ENCODE measurements around the gene CCDC185.
"Not testable (repeated sequence)": the region's sequence is repeated elsewhere in the genome, so short reads cannot be mapped to it uniquely, and the experiment has no call there.

CCDC185 gene

DNA sequence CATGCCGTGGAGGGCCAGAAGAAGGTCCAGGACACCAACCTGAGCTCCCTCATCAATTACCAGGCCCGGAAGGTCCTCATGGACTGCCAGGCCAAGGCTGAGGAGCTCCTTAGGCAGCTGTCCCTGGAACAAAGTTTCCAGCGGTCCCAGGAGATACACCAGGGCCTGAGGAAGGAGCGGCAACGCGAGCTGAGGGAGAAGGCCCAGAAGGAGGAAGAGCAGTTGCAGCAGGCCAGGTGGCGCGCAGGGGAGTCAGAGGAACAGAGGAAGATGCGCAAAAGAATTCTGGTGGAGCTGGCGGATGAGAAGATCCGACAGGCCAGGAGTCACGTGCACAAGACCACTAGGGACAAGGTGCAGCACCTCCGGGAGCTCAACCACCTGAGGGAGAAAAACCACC is 1.5 kb downstream of the CCDC185 start:
- no peak for ATAC-seq

DNA sequence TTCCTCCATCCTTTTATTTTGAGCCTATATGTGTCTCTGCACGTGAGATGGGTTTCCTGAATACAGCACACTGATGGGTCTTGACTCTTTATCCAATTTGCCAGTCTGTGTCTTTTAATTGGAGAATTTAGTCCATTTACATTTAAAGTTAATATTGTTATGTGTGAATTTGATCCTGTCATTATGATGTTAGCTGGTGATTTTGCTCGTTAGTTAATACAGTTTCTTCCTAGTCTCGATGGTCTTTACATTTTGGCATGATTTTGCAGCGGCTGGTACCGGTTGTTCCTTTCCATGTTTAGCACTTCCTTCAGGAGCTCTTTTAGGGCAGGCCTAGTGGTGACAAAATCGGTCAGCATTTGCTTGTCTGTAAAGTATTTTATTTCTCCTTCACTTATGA is 6.2 kb downstream of the CCDC185 start:
- ATAC-seq = not testable (repeated sequence)

More for the DNA sequence above, 1.5 kb downstream of the CCDC185 start:
- TF ChIP-seq, protein P1, sequence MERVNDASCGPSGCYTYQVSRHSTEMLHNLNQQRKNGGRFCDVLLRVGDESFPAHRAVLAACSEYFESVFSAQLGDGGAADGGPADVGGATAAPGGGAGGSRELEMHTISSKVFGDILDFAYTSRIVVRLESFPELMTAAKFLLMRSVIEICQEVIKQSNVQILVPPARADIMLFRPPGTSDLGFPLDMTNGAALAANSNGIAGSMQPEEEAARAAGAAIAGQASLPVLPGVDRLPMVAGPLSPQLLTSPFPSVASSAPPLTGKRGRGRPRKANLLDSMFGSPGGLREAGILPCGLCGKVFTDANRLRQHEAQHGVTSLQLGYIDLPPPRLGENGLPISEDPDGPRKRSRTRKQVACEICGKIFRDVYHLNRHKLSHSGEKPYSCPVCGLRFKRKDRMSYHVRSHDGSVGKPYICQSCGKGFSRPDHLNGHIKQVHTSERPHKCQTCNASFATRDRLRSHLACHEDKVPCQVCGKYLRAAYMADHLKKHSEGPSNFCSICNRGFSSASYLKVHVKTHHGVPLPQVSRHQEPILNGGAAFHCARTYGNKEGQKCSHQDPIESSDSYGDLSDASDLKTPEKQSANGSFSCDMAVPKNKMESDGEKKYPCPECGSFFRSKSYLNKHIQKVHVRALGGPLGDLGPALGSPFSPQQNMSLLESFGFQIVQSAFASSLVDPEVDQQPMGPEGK (CRISPR knock-in tag; IDR thresholded peaks at IDR 0.05; ENCODE audit: borderline replicate concordance) = no peak
- TF ChIP-seq CSDC2 (CRISPR knock-in tag; IDR thresholded peaks at IDR 0.05) (no peak), ZFP30 (CRISPR knock-in tag; IDR thresholded peaks at IDR 0.05) (no peak), BACH2 (CRISPR knock-in tag; IDR thresholded peaks at IDR 0.05; ENCODE audit: borderline replicate concordance) (no peak), GLIS3 (CRISPR knock-in tag; IDR thresholded peaks at IDR 0.05) (no peak), ESRRG (CRISPR knock-in tag; IDR thresholded peaks at IDR 0.05) (no peak), ARNTL (CRISPR knock-in tag; IDR thresholded peaks at IDR 0.05; ENCODE audit: borderline replicate concordance, low read depth) (no peak), RARB (CRISPR knock-in tag; IDR thresholded peaks at IDR 0.05) (no peak), PPARA (CRISPR knock-in tag; IDR thresholded peaks at IDR 0.05; ENCODE audit: borderline replicate concordance) (no peak), SNAI2 (CRISPR knock-in tag; IDR thresholded peaks at IDR 0.05) (no peak), ZNF8 (CRISPR knock-in tag; IDR thresholded peaks at IDR 0.05) (no peak), ISL1 (CRISPR knock-in tag; IDR thresholded peaks at IDR 0.05) (no peak), ZNF70 (CRISPR knock-in tag; IDR thresholded peaks at IDR 0.05) (no peak), ZFP3 (CRISPR knock-in tag; IDR thresholded peaks at IDR 0.05) (no peak), ZNF565 (CRISPR knock-in tag; conservative IDR thresholded peaks at IDR 0.05; ENCODE audit: low read depth) (no peak), TCF4 (CRISPR knock-in tag; IDR thresholded peaks at IDR 0.05; ENCODE audit: borderline replicate concordance) (no peak)
- TF ChIP-seq, protein P2, sequence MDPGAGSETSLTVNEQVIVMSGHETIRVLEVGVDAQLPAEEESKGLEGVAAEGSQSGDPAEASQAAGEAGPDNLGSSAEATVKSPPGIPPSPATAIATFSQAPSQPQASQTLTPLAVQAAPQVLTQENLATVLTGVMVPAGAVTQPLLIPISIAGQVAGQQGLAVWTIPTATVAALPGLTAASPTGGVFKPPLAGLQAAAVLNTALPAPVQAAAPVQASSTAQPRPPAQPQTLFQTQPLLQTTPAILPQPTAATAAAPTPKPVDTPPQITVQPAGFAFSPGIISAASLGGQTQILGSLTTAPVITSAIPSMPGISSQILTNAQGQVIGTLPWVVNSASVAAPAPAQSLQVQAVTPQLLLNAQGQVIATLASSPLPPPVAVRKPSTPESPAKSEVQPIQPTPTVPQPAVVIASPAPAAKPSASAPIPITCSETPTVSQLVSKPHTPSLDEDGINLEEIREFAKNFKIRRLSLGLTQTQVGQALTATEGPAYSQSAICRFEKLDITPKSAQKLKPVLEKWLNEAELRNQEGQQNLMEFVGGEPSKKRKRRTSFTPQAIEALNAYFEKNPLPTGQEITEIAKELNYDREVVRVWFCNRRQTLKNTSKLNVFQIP (CRISPR knock-in tag; IDR thresholded peaks at IDR 0.05; ENCODE audit: borderline replicate concordance, low read depth) = no peak
- TF ChIP-seq, protein P3, sequence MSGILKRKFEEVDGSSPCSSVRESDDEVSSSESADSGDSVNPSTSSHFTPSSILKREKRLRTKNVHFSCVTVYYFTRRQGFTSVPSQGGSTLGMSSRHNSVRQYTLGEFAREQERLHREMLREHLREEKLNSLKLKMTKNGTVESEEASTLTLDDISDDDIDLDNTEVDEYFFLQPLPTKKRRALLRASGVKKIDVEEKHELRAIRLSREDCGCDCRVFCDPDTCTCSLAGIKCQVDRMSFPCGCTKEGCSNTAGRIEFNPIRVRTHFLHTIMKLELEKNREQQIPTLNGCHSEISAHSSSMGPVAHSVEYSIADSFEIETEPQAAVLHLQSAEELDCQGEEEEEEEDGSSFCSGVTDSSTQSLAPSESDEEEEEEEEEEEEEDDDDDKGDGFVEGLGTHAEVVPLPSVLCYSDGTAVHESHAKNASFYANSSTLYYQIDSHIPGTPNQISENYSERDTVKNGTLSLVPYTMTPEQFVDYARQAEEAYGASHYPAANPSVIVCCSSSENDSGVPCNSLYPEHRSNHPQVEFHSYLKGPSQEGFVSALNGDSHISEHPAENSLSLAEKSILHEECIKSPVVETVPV (CRISPR knock-in tag; IDR thresholded peaks at IDR 0.05) = no peak
- TF ChIP-seq, protein P4, sequence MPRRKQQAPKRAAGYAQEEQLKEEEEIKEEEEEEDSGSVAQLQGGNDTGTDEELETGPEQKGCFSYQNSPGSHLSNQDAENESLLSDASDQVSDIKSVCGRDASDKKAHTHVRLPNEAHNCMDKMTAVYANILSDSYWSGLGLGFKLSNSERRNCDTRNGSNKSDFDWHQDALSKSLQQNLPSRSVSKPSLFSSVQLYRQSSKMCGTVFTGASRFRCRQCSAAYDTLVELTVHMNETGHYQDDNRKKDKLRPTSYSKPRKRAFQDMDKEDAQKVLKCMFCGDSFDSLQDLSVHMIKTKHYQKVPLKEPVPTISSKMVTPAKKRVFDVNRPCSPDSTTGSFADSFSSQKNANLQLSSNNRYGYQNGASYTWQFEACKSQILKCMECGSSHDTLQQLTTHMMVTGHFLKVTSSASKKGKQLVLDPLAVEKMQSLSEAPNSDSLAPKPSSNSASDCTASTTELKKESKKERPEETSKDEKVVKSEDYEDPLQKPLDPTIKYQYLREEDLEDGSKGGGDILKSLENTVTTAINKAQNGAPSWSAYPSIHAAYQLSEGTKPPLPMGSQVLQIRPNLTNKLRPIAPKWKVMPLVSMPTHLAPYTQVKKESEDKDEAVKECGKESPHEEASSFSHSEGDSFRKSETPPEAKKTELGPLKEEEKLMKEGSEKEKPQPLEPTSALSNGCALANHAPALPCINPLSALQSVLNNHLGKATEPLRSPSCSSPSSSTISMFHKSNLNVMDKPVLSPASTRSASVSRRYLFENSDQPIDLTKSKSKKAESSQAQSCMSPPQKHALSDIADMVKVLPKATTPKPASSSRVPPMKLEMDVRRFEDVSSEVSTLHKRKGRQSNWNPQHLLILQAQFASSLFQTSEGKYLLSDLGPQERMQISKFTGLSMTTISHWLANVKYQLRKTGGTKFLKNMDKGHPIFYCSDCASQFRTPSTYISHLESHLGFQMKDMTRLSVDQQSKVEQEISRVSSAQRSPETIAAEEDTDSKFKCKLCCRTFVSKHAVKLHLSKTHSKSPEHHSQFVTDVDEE (CRISPR knock-in tag; IDR thresholded peaks at IDR 0.05) = no peak
- TF ChIP-seq, protein P5, sequence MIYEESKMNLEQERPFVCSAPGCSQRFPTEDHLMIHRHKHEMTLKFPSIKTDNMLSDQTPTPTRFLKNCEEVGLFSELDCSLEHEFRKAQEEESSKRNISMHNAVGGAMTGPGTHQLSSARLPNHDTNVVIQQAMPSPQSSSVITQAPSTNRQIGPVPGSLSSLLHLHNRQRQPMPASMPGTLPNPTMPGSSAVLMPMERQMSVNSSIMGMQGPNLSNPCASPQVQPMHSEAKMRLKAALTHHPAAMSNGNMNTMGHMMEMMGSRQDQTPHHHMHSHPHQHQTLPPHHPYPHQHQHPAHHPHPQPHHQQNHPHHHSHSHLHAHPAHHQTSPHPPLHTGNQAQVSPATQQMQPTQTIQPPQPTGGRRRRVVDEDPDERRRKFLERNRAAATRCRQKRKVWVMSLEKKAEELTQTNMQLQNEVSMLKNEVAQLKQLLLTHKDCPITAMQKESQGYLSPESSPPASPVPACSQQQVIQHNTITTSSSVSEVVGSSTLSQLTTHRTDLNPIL (CRISPR knock-in tag; IDR thresholded peaks at IDR 0.05; ENCODE audit: low read depth) = no peak

DNA sequence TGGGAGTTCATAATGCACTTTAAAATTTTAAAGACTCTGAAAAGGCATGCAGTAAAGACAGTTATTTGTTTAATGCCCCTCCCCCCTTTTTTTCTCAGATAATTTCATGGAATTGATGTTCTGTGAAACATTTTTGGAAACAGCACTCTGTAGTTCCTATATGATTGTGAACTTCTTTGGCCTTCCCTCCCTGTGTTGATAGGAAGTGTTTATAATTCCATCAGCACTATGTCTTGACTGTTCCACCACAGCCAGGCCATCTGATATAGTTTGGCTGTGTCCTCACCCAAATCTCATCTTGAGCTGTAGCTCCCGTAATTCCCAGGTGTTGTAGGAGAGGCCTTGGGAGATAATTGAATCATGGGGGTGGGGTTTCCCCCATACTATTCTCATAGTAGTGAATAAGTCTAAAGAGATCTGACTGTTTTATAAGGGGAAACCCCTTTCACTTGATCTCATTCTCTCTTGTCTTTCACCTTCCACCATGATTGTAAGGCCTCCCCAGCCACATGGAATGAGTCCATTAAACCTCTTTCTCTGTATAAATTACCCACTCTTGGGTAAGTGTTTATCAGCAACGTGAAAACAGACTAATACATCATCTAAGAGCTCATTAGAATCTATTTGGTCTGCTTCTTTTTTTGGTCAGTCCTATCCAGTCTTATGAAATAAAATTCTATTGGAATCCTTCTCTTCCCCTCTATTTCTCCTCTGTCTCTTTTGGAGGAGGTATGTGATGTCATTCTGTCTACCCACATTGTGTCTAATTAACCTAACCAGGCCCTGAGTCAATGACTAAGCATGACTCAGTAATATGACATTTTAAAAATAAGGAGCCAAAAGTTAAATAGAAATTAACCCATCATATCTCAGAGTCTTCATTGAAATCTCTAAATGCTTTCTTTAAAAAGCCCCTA is 8.9 kb downstream of the CCDC185 start:
- ATAC-seq = peak; percentile 44; the same call in 2 of the 3 replicates
- TF ChIP-seq OSR1 (CRISPR knock-in tag; IDR thresholded peaks at IDR 0.05) = no peak
- TF ChIP-seq, protein P2 (CRISPR knock-in tag; IDR thresholded peaks at IDR 0.05; ENCODE audit: borderline replicate concordance, low read depth) = no peak
- TF ChIP-seq, protein P3 (CRISPR knock-in tag; IDR thresholded peaks at IDR 0.05) = no peak
- no peak for TF ChIP-seq SNAI2 (CRISPR knock-in tag; IDR thresholded peaks at IDR 0.05)
- TF ChIP-seq, protein P5 (CRISPR knock-in tag; IDR thresholded peaks at IDR 0.05; ENCODE audit: low read depth) = no peak
- TF ChIP-seq ARNTL (CRISPR knock-in tag; IDR thresholded peaks at IDR 0.05; ENCODE audit: borderline replicate concordance, low read depth) = no peak
- TF ChIP-seq ESRRG (CRISPR knock-in tag; IDR thresholded peaks at IDR 0.05) = no peak
- TF ChIP-seq BACH2 (CRISPR knock-in tag; IDR thresholded peaks at IDR 0.05; ENCODE audit: borderline replicate concordance) = no peak
- TF ChIP-seq PPARA (CRISPR knock-in tag; IDR thresholded peaks at IDR 0.05; ENCODE audit: borderline replicate concordance) = no peak
- TF ChIP-seq ZNF70 (CRISPR knock-in tag; IDR thresholded peaks at IDR 0.05) = no peak
- TF ChIP-seq CSDC2 (CRISPR knock-in tag; IDR thresholded peaks at IDR 0.05) = no peak
- TF ChIP-seq ZFP30 (CRISPR knock-in tag; IDR thresholded peaks at IDR 0.05) = no peak
- no peak for TF ChIP-seq ZNF8 (CRISPR knock-in tag; IDR thresholded peaks at IDR 0.05)
- no peak for TF ChIP-seq ZC3H10 (CRISPR knock-in tag; IDR thresholded peaks at IDR 0.05)
